ENCODE measurements around the gene PLXNA4.

PLXNA4 gene

DNA sequence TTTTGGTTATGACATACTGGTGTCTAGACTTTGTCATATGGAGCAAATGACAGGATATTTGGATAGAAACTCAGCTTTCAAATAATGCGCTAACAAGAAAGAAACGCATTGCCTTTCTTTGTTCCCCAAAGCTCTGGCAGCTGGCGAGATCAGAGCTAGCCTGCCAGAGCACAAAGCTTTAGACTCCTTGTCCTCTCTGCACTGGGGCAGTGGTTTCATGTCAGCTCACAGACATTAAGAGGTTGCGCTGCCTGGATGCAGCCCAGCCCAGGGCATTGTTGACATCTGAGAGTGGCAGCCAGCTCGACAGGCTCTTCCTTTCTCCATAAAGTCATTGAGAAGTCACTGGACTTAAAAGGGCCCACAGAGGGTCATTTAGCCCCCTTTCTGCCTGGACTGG, 212.0 kb downstream of the PLXNA4 start:
- Histone ChIP-seq H2AFZ (ENCODE audit: low read depth, low read length) (no peak overlapping the region), H4K20me1 (ENCODE audit: insufficient read depth, low read length) (no peaks in the 10 kb centered on the region), H3K27me3 (ENCODE audit: low read depth, low read length) (peaks cover 11% of the 10 kb centered on the region), H3K4me3 (ENCODE audit: low read length) (no peak overlapping the region), H3K36me3 (replicated peaks; ENCODE audit: low read depth, low read length) (no peaks in the 10 kb centered on the region), H3K9me3 (ENCODE audit: insufficient read depth, low read length) (no peaks in the 10 kb centered on the region), H3K4me1 (ENCODE audit: low read length) (no peaks in the 10 kb centered on the region), H3K79me2 (ENCODE audit: low read length) (no peaks in the 10 kb centered on the region), H3K9ac (ENCODE audit: low read length) (no peak overlapping the region), H3K27ac (ENCODE audit: low read length) (no peak overlapping the region), H3K4me2 (ENCODE audit: low read length) (no peak overlapping the region)
- TF ChIP-seq CTCF (IDR thresholded peaks at IDR 0.05; ENCODE audit: low read depth, low read length) (no peak), EZH2phosphoT487 (IDR thresholded peaks at IDR 0.05; ENCODE audit: low read depth) (no peak)

DNA sequence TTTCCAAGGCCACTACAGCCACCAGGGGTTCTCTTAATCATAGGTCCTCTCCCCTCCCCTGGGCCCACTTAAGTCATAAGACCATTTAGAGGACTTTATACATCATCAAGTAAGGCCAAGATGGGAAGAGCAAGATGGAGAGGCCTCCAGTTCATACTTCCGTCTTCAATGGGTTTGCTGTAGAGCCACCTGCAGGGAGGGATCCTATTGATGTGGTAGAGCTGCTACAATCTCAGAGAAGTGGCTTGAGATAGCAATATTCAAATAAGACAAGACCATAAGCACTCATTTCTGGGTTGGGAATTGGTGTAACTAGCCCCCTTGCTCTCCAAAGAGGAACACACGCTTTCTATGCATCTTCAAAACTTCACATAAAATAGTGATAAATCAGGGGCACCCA, 214.2 kb downstream of the PLXNA4 start:
- Histone ChIP-seq H3K36me3 (replicated peaks; ENCODE audit: low read depth, low read length) (no peaks in the 10 kb centered on the region), H3K4me3 (ENCODE audit: low read length) (no peak overlapping the region), H4K20me1 (ENCODE audit: insufficient read depth, low read length) (no peaks in the 10 kb centered on the region), H3K4me1 (ENCODE audit: low read length) (no peaks in the 10 kb centered on the region), H3K9me3 (ENCODE audit: insufficient read depth, low read length) (no peaks in the 10 kb centered on the region), H3K79me2 (ENCODE audit: low read length) (no peaks in the 10 kb centered on the region), H3K27ac (ENCODE audit: low read length) (no peak overlapping the region), H3K9ac (ENCODE audit: low read length) (no peak overlapping the region), H3K27me3 (ENCODE audit: low read depth, low read length) (peaks cover 19% of the 10 kb centered on the region), H3K4me2 (ENCODE audit: low read length) (no peak overlapping the region), H2AFZ (ENCODE audit: low read depth, low read length) (no peak overlapping the region)
- TF ChIP-seq CTCF (IDR thresholded peaks at IDR 0.05; ENCODE audit: low read depth, low read length) (no peak), EZH2phosphoT487 (IDR thresholded peaks at IDR 0.05; ENCODE audit: low read depth) (no peak)

- Histone ChIP-seq H4K20me1 (ENCODE audit: insufficient read depth, low read length) (no peaks in the 10 kb centered on the region), H3K4me1 (ENCODE audit: low read length) (no peaks in the 10 kb centered on the region), H3K36me3 (replicated peaks; ENCODE audit: low read depth, low read length) (no peaks in the 10 kb centered on the region), H3K9me3 (ENCODE audit: insufficient read depth, low read length) (no peaks in the 10 kb centered on the region), H3K27me3 (ENCODE audit: low read depth, low read length) (peaks cover 27% of the 10 kb centered on the region), H2AFZ (ENCODE audit: low read depth, low read length) (no peak overlapping the region), H3K27ac (ENCODE audit: low read length) (no peak overlapping the region), H3K4me2 (ENCODE audit: low read length) (no peak overlapping the region), H3K4me3 (ENCODE audit: low read length) (no peak overlapping the region), H3K79me2 (ENCODE audit: low read length) (no peaks in the 10 kb centered on the region), H3K9ac (ENCODE audit: low read length) (no peak overlapping the region)
- TF ChIP-seq EZH2phosphoT487 (IDR thresholded peaks at IDR 0.05; ENCODE audit: low read depth) (no peak), CTCF (IDR thresholded peaks at IDR 0.05; ENCODE audit: low read depth, low read length) (no peak)
These were observed 215.1 kb downstream of the PLXNA4 start for GRCh38 chr7:132361146-132361545.

GRCh38 chr7:132359743-132360142, 216.5 kb downstream of the PLXNA4 start:
- no peaks in the 10 kb centered on the region for H3K4me1 ChIP-seq (ENCODE audit: low read length)
- H3K27ac ChIP-seq (ENCODE audit: low read length) = no peak overlapping the region
- H2AFZ ChIP-seq (ENCODE audit: low read depth, low read length) = no peak overlapping the region
- no peaks in the 10 kb centered on the region for H3K79me2 ChIP-seq (ENCODE audit: low read length)
- peaks cover 41% of the 10 kb centered on the region for H3K27me3 ChIP-seq (ENCODE audit: low read depth, low read length)
- no peaks in the 10 kb centered on the region for H3K9me3 ChIP-seq (ENCODE audit: insufficient read depth, low read length)
- H4K20me1 ChIP-seq (ENCODE audit: insufficient read depth, low read length) = no peaks in the 10 kb centered on the region
- no peak overlapping the region for H3K4me2 ChIP-seq (ENCODE audit: low read length)
- TF ChIP-seq EZH2phosphoT487 (IDR thresholded peaks at IDR 0.05; ENCODE audit: low read depth) (no peak), CTCF (IDR thresholded peaks at IDR 0.05; ENCODE audit: low read depth, low read length) (no peak)
- no peak overlapping the region for H3K9ac ChIP-seq (ENCODE audit: low read length)
- H3K4me3 ChIP-seq (ENCODE audit: low read length) = no peak overlapping the region
- no peaks in the 10 kb centered on the region for H3K36me3 ChIP-seq (replicated peaks; ENCODE audit: low read depth, low read length)
